Calu3 (cell line): ENCODE results near the gene PTBP2. TPM values are rescaled to one million over a fixed set of nuclear protein-coding genes. Genes with fewer than 3 reads are reported as not detected.
"Not testable (repeated sequence)": the region's sequence is repeated elsewhere in the genome, so short reads cannot be mapped to it uniquely, and the experiment has no call there.

Experiments used
- BruUV-seq: library from RNA; stranded (reverse); fragments of 400-500 nt; replicated peaks from 2 replicates; lab custom pipeline; 2021; lab: Mats Ljungman, UMichigan
- CTCF ChIA-PET: fragments of 300-600 bp; sonication (Branson Sonifier 250); formaldehyde crosslinking; loops from one replicate; lab custom pipeline; 2022; ENCODE audit warnings: antibody characterized with exemption; lab: Charles Lee
- DNase-seq: peaks from one replicate; pipeline ENCODE4 v3.0.0; 2022
- H3K27ac Mint-ChIP-seq: one replicate; pipeline ENCODE4 v1.8.0; 2022; ENCODE audit warnings: mixed read lengths; ENCODE audit not compliant: unreplicated experiment
- H3K27me3 Mint-ChIP-seq: one replicate; pipeline ENCODE4 v1.8.0; 2022; ENCODE audit warnings: mixed read lengths; ENCODE audit not compliant: unreplicated experiment
- H3K36me3 Mint-ChIP-seq: one replicate; pipeline ENCODE4 v1.8.0; 2022; ENCODE audit warnings: mild to moderate bottlenecking, moderate library complexity, mixed read lengths; ENCODE audit not compliant: insufficient read depth, unreplicated experiment
- H3K4me1 Mint-ChIP-seq: one replicate; pipeline ENCODE4 v1.8.0; 2022; ENCODE audit warnings: mild to moderate bottlenecking, low read depth, mixed read lengths; ENCODE audit not compliant: unreplicated experiment
- H3K4me3 Mint-ChIP-seq: one replicate; pipeline ENCODE4 v1.8.0; 2022; ENCODE audit warnings: mild to moderate bottlenecking, low read depth, moderate library complexity, mixed read lengths; ENCODE audit not compliant: unreplicated experiment
- H3K9me3 Mint-ChIP-seq: one replicate; pipeline ENCODE4 v1.8.0; 2022; ENCODE audit warnings: low read depth, mixed read lengths; ENCODE audit not compliant: unreplicated experiment
- intact Hi-C: fragments of 100-400 bp; cut with micrococcal nuclease; formaldehyde crosslinking; loops from one replicate; pipeline ENCODE4 v1.10.0; 2022; ENCODE audit not compliant: unreplicated experiment
- total RNA-seq: library from RNA; stranded (reverse); gene quantifications from 2 replicates; pipeline ENCODE4 v1.2.3, GENCODE V29; 2022
- TF ChIP-seq, protein P1 (sequence below): fragments of 200-600 bp; IDR thresholded peaks from one replicate; pipeline ENCODE4 v1.8.0; 2022; ENCODE audit warnings: antibody characterized with exemption; ENCODE audit not compliant: unreplicated experiment

PTBP2 gene
- total RNA-seq, 1 experiment from 2014 or later = 31.0 TPM

- Mint-ChIP-seq H3K4me1 (no peaks in the 10 kb centered on the region), H3K27ac (no peak overlapping the region), H3K9me3 (peaks cover 2% of the 10 kb centered on the region), H3K27me3 (no peaks in the 10 kb centered on the region), H3K36me3 (peaks cover 6% of the 10 kb centered on the region), H3K4me3 (no peak overlapping the region)
- TF ChIP-seq, protein P1, sequence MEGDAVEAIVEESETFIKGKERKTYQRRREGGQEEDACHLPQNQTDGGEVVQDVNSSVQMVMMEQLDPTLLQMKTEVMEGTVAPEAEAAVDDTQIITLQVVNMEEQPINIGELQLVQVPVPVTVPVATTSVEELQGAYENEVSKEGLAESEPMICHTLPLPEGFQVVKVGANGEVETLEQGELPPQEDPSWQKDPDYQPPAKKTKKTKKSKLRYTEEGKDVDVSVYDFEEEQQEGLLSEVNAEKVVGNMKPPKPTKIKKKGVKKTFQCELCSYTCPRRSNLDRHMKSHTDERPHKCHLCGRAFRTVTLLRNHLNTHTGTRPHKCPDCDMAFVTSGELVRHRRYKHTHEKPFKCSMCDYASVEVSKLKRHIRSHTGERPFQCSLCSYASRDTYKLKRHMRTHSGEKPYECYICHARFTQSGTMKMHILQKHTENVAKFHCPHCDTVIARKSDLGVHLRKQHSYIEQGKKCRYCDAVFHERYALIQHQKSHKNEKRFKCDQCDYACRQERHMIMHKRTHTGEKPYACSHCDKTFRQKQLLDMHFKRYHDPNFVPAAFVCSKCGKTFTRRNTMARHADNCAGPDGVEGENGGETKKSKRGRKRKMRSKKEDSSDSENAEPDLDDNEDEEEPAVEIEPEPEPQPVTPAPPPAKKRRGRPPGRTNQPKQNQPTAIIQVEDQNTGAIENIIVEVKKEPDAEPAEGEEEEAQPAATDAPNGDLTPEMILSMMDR = no peak
- no TSS peak for BruUV-seq
- intact Hi-C loops = no loop called here
- CTCF ChIA-PET = no interaction called here
- no peak for DNase-seq
Observed at GRCh38 chr1:96756789-96757188, 35.2 kb downstream of the PTBP2 start.

DNA sequence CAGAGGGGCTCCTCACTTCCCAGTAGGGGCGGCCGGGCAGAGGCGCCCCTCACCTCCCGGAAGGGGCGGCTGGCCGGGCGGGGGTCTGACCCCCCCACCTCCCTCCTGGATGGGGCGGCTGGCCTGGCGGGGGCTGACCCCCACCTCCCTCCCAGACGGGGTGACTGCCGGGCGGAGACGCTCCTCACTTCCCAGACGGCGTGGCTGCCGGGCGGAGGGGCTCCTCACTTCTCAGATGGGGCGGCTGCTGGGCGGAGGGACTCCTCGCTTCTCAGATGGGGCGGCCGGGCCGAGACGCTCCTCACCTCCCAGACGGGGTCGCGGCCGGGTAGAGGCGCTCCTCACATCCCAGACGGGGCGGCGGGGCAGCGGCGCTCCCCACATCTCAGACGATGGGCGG, 41.0 kb downstream of the PTBP2 start:
- H3K9me3 Mint-ChIP-seq, H3K27ac Mint-ChIP-seq, H3K4me1 Mint-ChIP-seq, H3K36me3 Mint-ChIP-seq, BruUV-seq, H3K4me3 Mint-ChIP-seq, H3K27me3 Mint-ChIP-seq, intact Hi-C loops, CTCF ChIA-PET, DNase-seq: not testable (repeated sequence)

- Mint-ChIP-seq H3K4me3 (no peak overlapping the region), H3K27ac (no peak overlapping the region)
- no TSS peak for BruUV-seq
Observed at GRCh38 chr1:96763514-96763913, 41.9 kb downstream of the PTBP2 start.

GRCh38 chr1:96764469-96764868, 42.9 kb downstream of the PTBP2 start:
- no peaks in the 10 kb centered on the region for H3K36me3 Mint-ChIP-seq
- no peak overlapping the region for H3K4me3 Mint-ChIP-seq
- TF ChIP-seq, protein P1 = no peak
- H3K27ac Mint-ChIP-seq = no peak overlapping the region
- H3K4me1 Mint-ChIP-seq = no peaks in the 10 kb centered on the region
- no peak for DNase-seq
- H3K27me3 Mint-ChIP-seq = no peaks in the 10 kb centered on the region
- CTCF ChIA-PET = interaction anchor here (0.6 kb wide), 1 partner anchor 22 kb away, joined by 3 read pairs; no protein-coding TSS in a partner anchor
- peaks cover 2% of the 10 kb centered on the region for H3K9me3 Mint-ChIP-seq
- no TSS peak for BruUV-seq
- intact Hi-C loops = no loop called here

More at GRCh38 chr1:96763514-96763913, 41.9 kb downstream of the PTBP2 start:
- no peaks in the 10 kb centered on the region for H3K4me1 Mint-ChIP-seq
- no peak for DNase-seq
- CTCF ChIA-PET = no interaction called here
- H3K9me3 Mint-ChIP-seq = peaks cover 2% of the 10 kb centered on the region
- TF ChIP-seq, protein P1 = no peak
- intact Hi-C loops = no loop called here
- H3K36me3 Mint-ChIP-seq = no peaks in the 10 kb centered on the region
- H3K27me3 Mint-ChIP-seq = no peaks in the 10 kb centered on the region

DNA sequence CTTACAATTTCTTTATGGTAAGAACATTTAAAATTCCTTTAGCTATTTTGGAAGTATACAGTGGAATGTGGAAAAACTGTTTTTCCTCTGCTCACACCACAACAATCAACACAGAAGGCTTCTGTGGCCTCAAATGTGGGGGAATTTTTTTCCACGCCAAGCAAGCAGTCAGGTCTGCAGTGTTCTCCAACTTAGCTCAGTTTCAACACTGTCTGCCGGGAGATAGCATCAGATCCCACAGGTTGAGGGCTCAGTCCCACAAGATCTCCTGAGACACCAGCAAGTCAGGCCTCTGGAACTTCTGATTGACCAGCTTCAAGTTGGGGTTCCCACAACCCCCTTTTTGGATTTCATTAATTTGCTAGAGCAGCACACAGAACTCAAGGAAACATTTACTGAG, 50.3 kb downstream of the PTBP2 start:
- DNase-seq = no peak
- no peak overlapping the region for H3K4me3 Mint-ChIP-seq
- intact Hi-C loops = no loop called here
- peaks cover 5% of the 10 kb centered on the region for H3K36me3 Mint-ChIP-seq
- TF ChIP-seq, protein P1 = no peak
- no peaks in the 10 kb centered on the region for H3K4me1 Mint-ChIP-seq
- CTCF ChIA-PET = no interaction called here
- no peaks in the 10 kb centered on the region for H3K27me3 Mint-ChIP-seq
- no TSS peak for BruUV-seq
- no peak overlapping the region for H3K27ac Mint-ChIP-seq
- no peaks in the 10 kb centered on the region for H3K9me3 Mint-ChIP-seq
